ENCODE results near the gene OGN. TPM values are rescaled to one million over a fixed set of nuclear protein-coding genes. Genes with fewer than 3 reads are reported as not detected.

Gene OGN
- total and polyA plus RNA-seq, 10 of the 15 experiments (the other 5 are each of a cell fraction or from before 2014, with no cell fraction given): 0.04 to 2.5 (median 0.15) TPM; not detected in 4

DNA sequence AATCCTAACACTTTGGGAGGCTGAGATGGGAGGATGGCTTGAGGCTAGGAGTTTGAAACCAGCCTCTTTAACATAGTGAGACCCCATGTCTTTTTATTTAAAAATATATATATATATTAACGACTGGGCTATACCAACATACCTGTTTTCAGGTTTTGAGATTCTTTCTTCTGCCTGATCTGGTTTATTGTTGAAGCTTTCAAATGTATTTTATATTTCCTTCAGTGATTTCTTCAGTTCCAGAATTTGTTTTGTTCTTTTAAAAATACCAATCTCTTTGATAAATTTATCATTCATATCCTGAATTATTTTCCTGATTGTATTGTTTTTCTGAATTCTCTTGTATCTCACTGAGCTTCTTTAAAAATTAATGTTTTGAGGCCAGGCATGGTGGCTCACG lies 31.2 kb downstream of the OGN start:
- no peaks in the 10 kb centered on the region for H3K27me3 ChIP-seq (replicated peaks in 1 of 2; ENCODE audit: control insufficient read depth in 2 of 2, insufficient read depth in 2 of 2, low read length in 1 of 2)
- ATAC-seq (no peak), DNase-seq (ENCODE audit: low read depth, low spot score) (no peak), FAIRE-seq (no peak)
- H3K9ac ChIP-seq (ENCODE audit: control insufficient read depth, insufficient read depth, low read length): no peak overlapping the region
- no peak overlapping the region for H2AFZ ChIP-seq (ENCODE audit: control insufficient read depth, low read depth, low read length)
- ChIA-PET SMC1A (ENCODE audit: uncharacterized antibody, unreplicated experiment) (no interaction called here), CTCF (no interaction called here), POLR2A (interaction anchor here (0.5 kb wide), 1 partner anchor 9 kb away, joined by 3 read pairs; no protein-coding TSS in a partner anchor), RAD21 (ENCODE audit: unreplicated experiment) (no interaction called here)
- no peaks in the 10 kb centered on the region; the same call in 2 of the 3 replicates for H3K9me3 ChIP-seq (replicated peaks; ENCODE audit: control insufficient read depth, insufficient read depth, low read length)
- H3K4me3 ChIP-seq: no peak overlapping the region
- H3K4me1 ChIP-seq (ENCODE audit: control insufficient read depth, insufficient read depth, low read length): no peaks in the 10 kb centered on the region
- no peak for TF ChIP-seq PAX5 (IDR thresholded peaks at IDR 0.05; ENCODE audit: borderline replicate concordance, low read depth, low read length)
- no peak for TF ChIP-seq BHLHE40 (IDR thresholded peaks at IDR 0.05; ENCODE audit: borderline replicate concordance in 1 of 2, low read depth in 2 of 2, low read length in 1 of 2)
- TF ChIP-seq CREM (IDR thresholded peaks at IDR 0.05; ENCODE audit: low read depth): no peak
- no peak for TF ChIP-seq YBX1 (IDR thresholded peaks at IDR 0.05)
- TF ChIP-seq, protein P1, sequence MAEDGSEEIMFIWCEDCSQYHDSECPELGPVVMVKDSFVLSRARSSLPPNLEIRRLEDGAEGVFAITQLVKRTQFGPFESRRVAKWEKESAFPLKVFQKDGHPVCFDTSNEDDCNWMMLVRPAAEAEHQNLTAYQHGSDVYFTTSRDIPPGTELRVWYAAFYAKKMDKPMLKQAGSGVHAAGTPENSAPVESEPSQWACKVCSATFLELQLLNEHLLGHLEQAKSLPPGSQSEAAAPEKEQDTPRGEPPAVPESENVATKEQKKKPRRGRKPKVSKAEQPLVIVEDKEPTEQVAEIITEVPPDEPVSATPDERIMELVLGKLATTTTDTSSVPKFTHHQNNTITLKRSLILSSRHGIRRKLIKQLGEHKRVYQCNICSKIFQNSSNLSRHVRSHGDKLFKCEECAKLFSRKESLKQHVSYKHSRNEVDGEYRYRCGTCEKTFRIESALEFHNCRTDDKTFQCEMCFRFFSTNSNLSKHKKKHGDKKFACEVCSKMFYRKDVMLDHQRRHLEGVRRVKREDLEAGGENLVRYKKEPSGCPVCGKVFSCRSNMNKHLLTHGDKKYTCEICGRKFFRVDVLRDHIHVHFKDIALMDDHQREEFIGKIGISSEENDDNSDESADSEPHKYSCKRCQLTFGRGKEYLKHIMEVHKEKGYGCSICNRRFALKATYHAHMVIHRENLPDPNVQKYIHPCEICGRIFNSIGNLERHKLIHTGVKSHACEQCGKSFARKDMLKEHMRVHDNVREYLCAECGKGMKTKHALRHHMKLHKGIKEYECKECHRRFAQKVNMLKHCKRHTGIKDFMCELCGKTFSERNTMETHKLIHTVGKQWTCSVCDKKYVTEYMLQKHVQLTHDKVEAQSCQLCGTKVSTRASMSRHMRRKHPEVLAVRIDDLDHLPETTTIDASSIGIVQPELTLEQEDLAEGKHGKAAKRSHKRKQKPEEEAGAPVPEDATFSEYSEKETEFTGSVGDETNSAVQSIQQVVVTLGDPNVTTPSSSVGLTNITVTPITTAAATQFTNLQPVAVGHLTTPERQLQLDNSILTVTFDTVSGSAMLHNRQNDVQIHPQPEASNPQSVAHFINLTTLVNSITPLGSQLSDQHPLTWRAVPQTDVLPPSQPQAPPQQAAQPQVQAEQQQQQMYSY (CRISPR knock-in tag; IDR thresholded peaks at IDR 0.05): no peak
- no peak overlapping the region for H3K4me2 ChIP-seq (ENCODE audit: control insufficient read depth, insufficient read depth)
- 100% methylated on average over 2 of the region's 2 CpGs for WGBS (ENCODE audit: insufficient coverage, insufficient replicate concordance, low lambda C conversion rate, missing lambda C conversion rate)
- H3K79me2 ChIP-seq (ENCODE audit: control insufficient read depth, insufficient read depth, low read length): no peaks in the 10 kb centered on the region
- no peaks in the 10 kb centered on the region; a peak in 1 of 4 replicates for H3K36me3 ChIP-seq (ENCODE audit: control insufficient read depth in 2 of 2, insufficient read depth in 2 of 2, low read length in 1 of 2)
- H3K27ac ChIP-seq (ENCODE audit: control insufficient read depth, insufficient read depth): no peak overlapping the region
- intact Hi-C loops (cut with micrococcal nuclease; ENCODE audit: unreplicated experiment) (no loop called here), in situ Hi-C loops (cut with MboI) (no loop called here)
- no TSS peak for BruUV-seq (replicated peaks)
- no peaks in the 10 kb centered on the region for H4K20me1 ChIP-seq (ENCODE audit: control insufficient read depth, insufficient read depth)

Data from GM12878 (cell line).